HG03571 (cell line): ENCODE results near the gene HORMAD2.

Experiments
- ATAC-seq: cut with Tn5 transposase; IDR thresholded peaks from one replicate; pipeline ENCODE4 v1.9.1; 2021; ENCODE audit not compliant: unreplicated experiment

The HORMAD2 gene

DNA sequence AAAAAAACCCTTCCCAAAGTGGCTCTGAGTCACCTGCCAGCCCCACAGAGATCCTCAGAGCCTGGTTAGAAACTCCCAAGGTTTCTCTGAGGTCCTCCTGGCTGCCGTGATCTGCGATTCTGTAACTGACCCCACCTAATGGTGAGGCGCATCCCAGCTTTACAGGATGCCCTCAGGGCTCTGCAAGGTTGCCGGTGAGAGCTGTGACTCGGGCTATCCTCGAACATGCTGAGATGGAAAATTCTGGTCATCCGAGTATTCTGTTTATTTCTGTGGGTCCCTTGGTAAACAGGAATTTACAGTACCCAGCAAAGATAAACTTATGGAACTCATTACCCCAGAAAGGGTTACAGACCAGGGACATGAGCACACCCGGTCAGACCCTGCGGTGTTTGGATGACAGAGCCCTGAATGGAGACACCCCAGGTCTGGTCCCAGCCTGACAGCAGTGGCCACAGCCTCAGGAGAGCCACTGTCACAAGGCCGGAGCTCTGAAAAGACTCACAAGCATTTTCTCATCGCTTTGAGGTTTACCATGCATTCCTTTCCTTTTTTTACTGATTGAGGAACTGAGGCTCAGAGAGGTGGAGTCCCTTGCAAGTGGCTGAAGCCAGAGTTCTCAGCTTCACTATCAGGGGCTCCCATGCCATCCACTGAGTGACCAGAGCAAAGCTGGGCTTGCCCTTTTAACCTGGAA, 144.0 kb downstream of the HORMAD2 start:
- ATAC-seq, result no peak

- no peak for ATAC-seq
These were observed 145.1 kb downstream of the HORMAD2 start for GRCh38 chr22:30225220-30225927.

DNA sequence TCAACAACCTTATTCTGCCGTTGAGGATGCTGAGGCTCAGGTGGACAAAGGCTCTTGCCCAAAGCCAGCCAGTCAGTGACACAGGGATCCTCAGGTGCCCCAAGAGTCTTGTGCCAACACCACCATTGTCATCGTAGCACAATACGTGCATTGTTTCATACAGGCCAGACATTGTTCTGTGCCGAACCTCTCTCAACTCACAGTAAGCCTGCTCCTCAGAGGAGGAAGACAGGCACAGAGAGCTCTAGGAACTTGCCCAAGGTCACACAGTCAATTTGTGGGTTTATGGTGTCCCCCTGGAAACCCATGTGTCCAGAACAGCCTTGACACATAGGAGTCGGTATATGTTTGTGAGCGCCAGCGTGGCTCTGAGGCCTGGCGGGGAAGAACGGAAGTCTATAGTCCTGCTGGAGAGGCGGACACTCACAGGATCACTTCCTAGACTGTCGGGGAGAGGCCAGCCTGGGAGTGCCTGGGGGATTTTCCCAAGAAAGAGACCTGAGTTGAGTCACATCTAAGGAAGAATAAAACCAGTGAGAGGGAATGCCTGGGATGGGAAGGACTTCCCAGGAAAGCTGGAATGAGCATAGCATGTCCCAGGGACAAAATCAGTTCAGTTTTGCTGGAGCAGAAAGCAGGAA, 146.0 kb downstream of the HORMAD2 start:
- no peak for ATAC-seq
